ENCODE results near the gene ANKLE1. TPM values are rescaled to one million over a fixed set of nuclear protein-coding genes. Genes with fewer than 3 reads are reported as not detected.
"Not testable (repeated sequence)": the region's sequence is repeated elsewhere in the genome, so short reads cannot be mapped to it uniquely, and the experiment has no call there.

The ANKLE1 gene
- total RNA-seq, 1 donor from 2014 or later = 4.3 TPM

GRCh38 chr19:17246681-17247425 lies 34.8 kb upstream of the ANKLE1 start:
- no peak for DNase-seq (ENCODE audit: extremely low read depth, low read depth, low spot score)

- DNase-seq (ENCODE audit: extremely low read depth, low read depth, low spot score) = no peak
These were observed 33.5 kb upstream of the ANKLE1 start for GRCh38 chr19:17248011-17248776.

- no peak for DNase-seq (ENCODE audit: extremely low read depth, low read depth, low spot score)
These were observed 31.7 kb upstream of the ANKLE1 start for GRCh38 chr19:17249887-17250548.

GRCh38 chr19:17254636-17255035 lies 27.1 kb upstream of the ANKLE1 start:
- no peak for DNase-seq (ENCODE audit: extremely low read depth, low read depth, low spot score)

GRCh38 chr19:17255150-17255621 lies 26.5 kb upstream of the ANKLE1 start:
- DNase-seq (ENCODE audit: extremely low read depth, low read depth, low spot score) = no peak

- no peak for DNase-seq (ENCODE audit: extremely low read depth, low read depth, low spot score)
These were observed 25.6 kb upstream of the ANKLE1 start for GRCh38 chr19:17256130-17256529.

GRCh38 chr19:17259118-17259780 lies 22.5 kb upstream of the ANKLE1 start:
- DNase-seq (ENCODE audit: extremely low read depth, low read depth, low spot score) = no peak

GRCh38 chr19:17259934-17260333 lies 21.8 kb upstream of the ANKLE1 start:
- no peak for DNase-seq (ENCODE audit: extremely low read depth, low read depth, low spot score)

- no peak for DNase-seq (ENCODE audit: extremely low read depth, low read depth, low spot score)
These were observed 20.8 kb upstream of the ANKLE1 start for GRCh38 chr19:17260842-17261325.

GRCh38 chr19:17262557-17262956 lies 19.1 kb upstream of the ANKLE1 start:
- DNase-seq (ENCODE audit: extremely low read depth, low read depth, low spot score) = no peak

- DNase-seq (ENCODE audit: extremely low read depth, low read depth, low spot score) = no peak
These were observed 17.7 kb upstream of the ANKLE1 start for GRCh38 chr19:17263712-17264640.

GRCh38 chr19:17264641-17264979 lies 17.1 kb upstream of the ANKLE1 start, which contains the start of gene USHBP1:
USHBP1 (minus strand) TSS chr19:17264745; CDS start chr19:17264299, 446 bp downstream.
- no peak for DNase-seq (ENCODE audit: extremely low read depth, low read depth, low spot score)

GRCh38 chr19:17266026-17266425 lies 15.7 kb upstream of the ANKLE1 start:
- no peak for DNase-seq (ENCODE audit: extremely low read depth, low read depth, low spot score)

GRCh38 chr19:17266589-17266974 lies 15.1 kb upstream of the ANKLE1 start:
- DNase-seq (ENCODE audit: extremely low read depth, low read depth, low spot score) = no peak

GRCh38 chr19:17266975-17267788 lies 14.5 kb upstream of the ANKLE1 start, which contains the start of gene BABAM1:
BABAM1 (plus strand) TSS chr19:17267443; CDS start chr19:17268807, 1,364 bp downstream.
- peak; percentile 99 for DNase-seq (ENCODE audit: extremely low read depth, low read depth, low spot score)

- no peak for DNase-seq (ENCODE audit: extremely low read depth, low read depth, low spot score)
These were observed 12.9 kb upstream of the ANKLE1 start for GRCh38 chr19:17268754-17269153.

- DNase-seq (ENCODE audit: extremely low read depth, low read depth, low spot score) = not testable (repeated sequence)
These were observed 6.8 kb upstream of the ANKLE1 start for GRCh38 chr19:17274892-17275291.

GRCh38 chr19:17275441-17276175 lies 6.1 kb upstream of the ANKLE1 start:
- no peak for DNase-seq (ENCODE audit: extremely low read depth, low read depth, low spot score)

Data from glomerular endothelial cell (primary cell).